Measurements from ENCODE around the gene OSBPL8. TPM values are rescaled to one million over a fixed set of nuclear protein-coding genes. Genes with fewer than 3 reads are reported as not detected.

Gene OSBPL8, protein sequence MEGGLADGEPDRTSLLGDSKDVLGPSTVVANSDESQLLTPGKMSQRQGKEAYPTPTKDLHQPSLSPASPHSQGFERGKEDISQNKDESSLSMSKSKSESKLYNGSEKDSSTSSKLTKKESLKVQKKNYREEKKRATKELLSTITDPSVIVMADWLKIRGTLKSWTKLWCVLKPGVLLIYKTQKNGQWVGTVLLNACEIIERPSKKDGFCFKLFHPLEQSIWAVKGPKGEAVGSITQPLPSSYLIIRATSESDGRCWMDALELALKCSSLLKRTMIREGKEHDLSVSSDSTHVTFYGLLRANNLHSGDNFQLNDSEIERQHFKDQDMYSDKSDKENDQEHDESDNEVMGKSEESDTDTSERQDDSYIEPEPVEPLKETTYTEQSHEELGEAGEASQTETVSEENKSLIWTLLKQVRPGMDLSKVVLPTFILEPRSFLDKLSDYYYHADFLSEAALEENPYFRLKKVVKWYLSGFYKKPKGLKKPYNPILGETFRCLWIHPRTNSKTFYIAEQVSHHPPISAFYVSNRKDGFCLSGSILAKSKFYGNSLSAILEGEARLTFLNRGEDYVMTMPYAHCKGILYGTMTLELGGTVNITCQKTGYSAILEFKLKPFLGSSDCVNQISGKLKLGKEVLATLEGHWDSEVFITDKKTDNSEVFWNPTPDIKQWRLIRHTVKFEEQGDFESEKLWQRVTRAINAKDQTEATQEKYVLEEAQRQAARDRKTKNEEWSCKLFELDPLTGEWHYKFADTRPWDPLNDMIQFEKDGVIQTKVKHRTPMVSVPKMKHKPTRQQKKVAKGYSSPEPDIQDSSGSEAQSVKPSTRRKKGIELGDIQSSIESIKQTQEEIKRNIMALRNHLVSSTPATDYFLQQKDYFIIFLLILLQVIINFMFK
- 34.1 TPM for polyA plus RNA-seq (2013, experiment 1 of 2; ENCODE audit: insufficient read length)
- 33.5 TPM for polyA plus RNA-seq (2013, experiment 2 of 2; ENCODE audit: insufficient read length)

DNA sequence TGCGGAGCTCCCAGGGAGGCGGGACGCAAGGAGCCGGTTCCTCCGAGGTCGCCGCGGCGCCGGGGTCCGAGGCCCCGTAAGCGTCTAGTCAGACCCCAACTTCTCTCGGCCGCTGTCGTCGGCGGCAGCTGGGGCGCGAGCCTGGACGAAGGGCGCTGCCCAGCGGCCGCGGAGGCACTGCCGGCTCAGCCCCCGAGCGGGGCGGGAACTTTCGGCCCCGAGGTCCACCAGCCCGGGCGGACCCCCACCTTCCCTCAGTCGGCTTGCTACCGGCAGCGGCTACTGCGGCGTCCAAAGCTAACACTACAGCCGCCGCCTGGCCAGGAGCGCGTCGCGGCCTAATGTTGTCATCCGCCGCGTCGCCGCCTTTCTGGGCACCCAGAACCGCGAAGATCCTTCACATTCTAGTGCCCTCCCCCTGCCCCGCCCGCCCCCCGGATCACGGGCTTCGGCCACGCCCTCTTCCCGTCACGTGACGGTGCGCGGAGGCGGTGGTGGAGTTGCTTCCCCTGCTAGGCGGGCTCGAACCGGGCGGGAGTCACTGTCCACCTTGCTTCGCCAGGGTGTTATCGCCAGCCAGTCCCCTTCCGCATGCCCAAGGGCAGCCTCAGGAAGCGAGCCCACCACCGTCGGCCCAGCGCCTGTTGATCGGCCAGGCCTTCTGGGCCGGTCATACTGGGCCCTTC lies at the start of gene OSBPL8:
OSBPL8 (minus strand) TSS at position 372 of the 686 bp plus-strand sequence. CDS start 72,220 bp downstream, outside the sequence.
- peak; percentile 93 for DNase-seq

- DNase-seq, result no peak
Measured at GRCh38 chr12:76608070-76608469, 48.5 kb upstream of the OSBPL8 start.

DNA sequence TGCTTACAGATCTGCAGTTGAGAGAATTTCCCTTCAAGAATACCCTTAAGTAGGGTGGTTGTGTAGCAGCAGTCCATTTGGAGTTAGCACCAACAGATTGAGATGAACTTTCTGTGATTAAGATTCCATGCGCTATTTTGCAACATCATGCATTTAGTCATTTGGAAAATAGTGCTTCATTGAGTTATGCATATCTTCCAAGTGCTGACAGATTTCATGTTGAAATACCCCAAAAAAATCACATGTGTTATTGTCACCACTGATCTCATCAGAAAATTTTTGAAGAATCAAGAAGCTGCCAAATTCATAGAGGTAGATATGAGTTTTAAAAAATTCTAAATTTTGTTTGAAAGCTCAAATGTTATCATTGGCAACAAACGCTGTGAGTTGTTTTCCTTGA lies 35.5 kb upstream of the OSBPL8 start:
- DNase-seq, result peak; percentile 27

GRCh38 chr12:76591476-76591875 lies 31.9 kb upstream of the OSBPL8 start:
- DNase-seq, result peak; percentile 66

DNA sequence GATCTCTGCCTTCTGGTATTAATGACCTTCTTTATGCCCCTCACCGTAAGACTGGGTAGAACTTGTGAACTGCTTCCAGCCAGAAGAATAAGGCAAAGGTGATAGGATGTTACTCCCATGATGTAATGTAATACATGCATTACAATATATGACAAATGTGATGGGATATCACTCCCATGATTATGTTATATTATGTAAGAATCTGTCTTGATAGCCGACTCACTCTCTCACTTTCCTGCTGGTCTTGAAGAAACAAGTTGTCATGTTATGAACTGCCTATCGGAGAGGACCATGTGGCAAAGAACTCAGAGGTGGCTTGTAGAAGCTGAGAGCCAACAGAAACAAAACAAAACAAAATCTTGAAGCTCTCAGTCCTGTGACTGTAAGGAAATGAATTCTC lies 30.6 kb upstream of the OSBPL8 start:
- no peak for DNase-seq

GRCh38 chr12:76588881-76589565 lies 29.5 kb upstream of the OSBPL8 start:
- DNase-seq, result peak; percentile 76

DNA sequence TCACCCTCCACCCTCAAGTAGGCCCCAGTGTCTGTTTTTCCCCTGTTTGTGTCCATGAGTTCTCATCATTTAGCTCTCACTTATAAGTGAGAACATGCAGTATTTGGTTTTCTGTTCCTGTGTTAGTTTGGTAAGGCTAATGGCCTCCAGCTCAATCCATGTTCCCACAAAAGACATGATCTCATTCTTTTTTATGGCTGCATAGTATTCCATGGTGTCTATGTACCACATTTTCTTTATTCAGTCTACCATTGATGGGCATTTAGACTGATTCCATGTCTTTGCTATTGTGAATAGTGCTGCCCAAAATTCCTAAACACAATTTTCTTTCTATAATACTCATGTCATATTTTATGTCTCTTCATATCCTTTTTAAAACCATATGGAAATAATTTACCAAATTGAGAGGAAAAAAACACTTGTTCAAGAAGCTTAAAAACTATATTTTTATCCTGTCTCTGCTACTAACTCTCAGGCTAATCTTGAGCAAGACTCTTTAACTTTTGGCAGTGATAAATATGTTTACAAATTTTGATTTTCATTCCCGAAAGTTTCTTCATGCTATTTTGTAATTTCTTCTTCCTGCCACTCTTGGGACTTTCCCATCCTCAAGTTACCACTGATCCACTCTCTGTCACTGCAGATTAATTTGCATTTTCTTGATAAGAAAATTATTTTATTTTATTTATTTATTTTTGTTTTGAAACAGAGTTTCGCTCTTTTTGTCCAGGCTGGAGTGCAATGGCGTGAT lies 28.0 kb upstream of the OSBPL8 start:
- DNase-seq, result no peak

GRCh38 chr12:76586764-76587395 lies 27.3 kb upstream of the OSBPL8 start:
- peak; percentile 49 for DNase-seq

DNA sequence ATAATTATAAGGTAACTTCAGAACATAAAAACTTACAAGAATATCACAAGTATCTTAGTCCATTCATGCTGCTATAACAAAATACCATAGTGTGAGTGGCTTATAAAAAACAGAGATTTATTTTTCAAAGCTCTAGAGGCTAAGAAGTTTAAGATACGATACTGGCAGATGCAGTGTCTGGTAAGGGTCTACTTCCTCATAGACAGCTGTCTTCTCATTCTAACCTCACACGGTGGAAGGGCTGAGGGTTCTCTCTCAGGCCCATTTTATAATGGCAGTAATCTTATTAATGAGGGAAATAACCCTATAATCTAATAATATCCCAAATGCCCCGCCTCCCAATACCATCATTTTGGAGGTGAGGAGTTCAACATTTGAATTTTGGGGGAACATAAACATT lies 23.7 kb upstream of the OSBPL8 start:
- DNase-seq, result no peak

DNA sequence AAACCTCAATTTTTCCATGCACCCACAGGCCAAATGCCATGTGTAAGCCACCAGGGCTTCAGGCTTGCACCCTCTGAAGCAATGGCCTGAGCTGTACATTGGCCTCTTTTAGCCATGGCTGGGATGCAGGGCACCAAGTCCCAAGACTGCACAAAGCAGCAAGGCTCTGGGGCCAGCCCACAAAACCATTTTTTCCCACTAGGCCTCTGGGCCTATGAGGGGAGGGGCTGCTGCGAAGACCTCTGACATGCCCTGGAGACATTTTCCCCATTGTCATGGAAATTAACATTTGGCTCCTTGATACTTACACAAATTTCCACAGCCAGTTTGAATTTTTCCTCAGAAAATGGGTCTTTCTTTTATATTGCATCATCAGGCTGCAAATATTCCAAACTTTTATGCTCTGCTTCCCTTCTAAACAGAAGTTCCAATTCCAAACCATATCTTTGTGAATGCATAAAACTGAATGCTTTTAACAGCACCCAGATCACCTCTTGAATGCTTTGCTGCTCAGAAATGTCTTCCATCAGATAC lies 14.3 kb upstream of the OSBPL8 start:
- DNase-seq, result no peak

DNA sequence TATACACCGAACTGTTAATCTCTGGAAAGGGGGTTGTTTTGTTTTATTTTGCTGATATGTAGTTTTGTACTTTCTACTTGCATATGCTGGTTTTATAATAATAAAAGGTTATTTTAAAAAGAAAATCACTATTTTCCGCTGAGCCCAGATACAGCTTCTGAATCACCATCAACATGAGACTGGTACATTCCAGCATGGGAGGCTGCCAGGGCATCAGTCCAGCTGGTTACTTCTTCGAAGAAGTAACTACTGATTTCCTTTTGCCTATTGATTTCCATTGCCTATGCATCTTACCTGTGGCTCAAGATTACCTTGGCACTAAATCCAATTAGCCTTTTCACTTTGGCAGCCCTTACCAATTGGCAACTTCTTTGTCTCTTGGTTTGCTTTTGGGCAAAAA lies 11.7 kb upstream of the OSBPL8 start:
- DNase-seq, result no peak

GRCh38 chr12:76569685-76570604 lies 10.4 kb upstream of the OSBPL8 start:
- no peak for DNase-seq

DNA sequence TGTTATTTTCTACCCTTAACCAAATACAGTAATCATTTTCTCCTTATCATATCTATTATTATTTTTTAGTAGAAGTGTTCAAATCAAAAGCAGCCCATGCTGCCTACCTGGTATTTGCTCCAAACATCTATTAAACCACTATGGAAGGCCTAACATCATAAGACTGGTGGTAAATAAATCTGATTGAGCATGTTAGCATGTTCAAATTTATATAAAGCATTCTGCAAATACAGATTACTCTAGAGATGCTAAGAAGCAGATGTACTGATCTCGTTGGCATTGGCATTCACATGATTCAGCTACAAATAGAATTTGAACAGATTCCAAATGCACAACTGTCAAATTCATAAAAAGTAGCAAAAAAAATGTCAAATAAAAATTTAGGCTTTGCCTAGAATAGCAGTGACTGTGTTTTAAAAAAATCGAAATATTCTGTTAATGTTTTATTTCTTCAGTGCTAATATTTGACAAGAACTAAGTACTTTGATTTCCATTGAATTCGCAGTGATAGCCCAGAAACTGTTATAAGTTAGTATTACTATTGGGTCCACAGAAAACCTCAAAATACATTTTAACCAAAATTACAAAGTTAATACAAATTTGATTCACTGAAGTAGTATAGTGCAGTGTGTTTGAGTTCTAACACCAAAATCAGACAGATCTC lies 9.4 kb upstream of the OSBPL8 start:
- DNase-seq, result no peak

DNA sequence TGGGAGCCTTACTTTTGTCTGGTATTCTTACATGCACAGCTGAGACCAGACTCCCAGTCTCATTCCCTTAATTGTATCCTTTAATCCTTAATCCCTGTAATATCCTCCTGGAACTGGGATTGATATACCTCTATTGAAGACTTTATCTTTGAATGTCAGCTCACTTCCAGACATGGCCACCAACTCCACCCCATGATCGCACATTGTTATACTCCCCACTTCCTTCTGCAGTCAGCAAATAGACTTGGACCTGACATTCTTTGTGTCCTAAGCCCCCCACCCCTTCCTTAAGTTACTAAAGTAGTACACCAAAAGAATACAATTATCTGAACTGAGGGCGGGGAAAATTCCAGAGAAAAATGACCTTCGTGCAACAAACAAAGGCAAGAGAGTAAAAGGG lies 8.6 kb upstream of the OSBPL8 start:
- no peak for DNase-seq

- no peak for DNase-seq
Measured at GRCh38 chr12:76563061-76563460, 3.5 kb upstream of the OSBPL8 start.

- DNase-seq, result no peak
Measured at GRCh38 chr12:76562130-76562529, 2.6 kb upstream of the OSBPL8 start.

DNA sequence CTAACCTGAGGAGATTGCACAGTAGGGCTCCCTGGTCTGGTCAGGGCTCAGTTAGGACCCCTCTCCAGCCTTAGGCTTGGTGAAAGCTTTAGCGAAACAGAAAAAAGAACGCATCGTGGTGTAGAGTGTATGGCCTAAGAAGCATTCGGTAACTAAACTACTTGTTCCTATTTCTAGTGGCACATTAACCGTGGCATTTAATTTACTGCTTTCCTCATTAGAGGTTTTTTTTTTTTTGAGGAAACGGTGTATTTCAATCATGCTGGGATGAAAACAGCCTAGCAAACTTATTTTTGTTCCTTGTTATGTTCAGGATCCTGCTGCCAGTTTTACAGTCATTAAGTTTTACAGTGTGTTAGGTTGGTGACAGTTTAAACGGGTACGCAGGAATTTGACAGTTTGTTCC lies 518 bp upstream of the OSBPL8 start:
- no peak for DNase-seq

GRCh38 chr12:76558684-76559399 lies 729 bp downstream of the OSBPL8 start:
- peak; percentile 8 for DNase-seq
